Activated CD4-positive, alpha-beta memory T cell treated with anti-CD3 and anti-CD28 coated beads, Interleukin-2, amount 10 ng/mL, durations not matched to agents 7 days and 5 days (primary cell): ENCODE measurements around the gene FAM131B. TPM values are rescaled to one million over a fixed set of nuclear protein-coding genes. Genes with fewer than 3 reads are reported as not detected.
A peak's percentile ranks its signal among the peaks of the same experiment; 100 is the strongest.

Experiments
- CTCF ChIA-PET: fragments of 350-600 bp; sonication (Branson Sonifier 250); formaldehyde crosslinking; loops from one replicate; lab custom pipeline; 2021; ENCODE audit warnings: antibody characterized with exemption, inconsistent platforms; lab: Charles Lee
- POLR2A ChIA-PET: fragments of 350-600 bp; sonication (Branson Sonifier 250); formaldehyde crosslinking; loops from one replicate; lab custom pipeline; 2021; ENCODE audit warnings: antibody characterized with exemption; lab: Charles Lee
- DNase-seq: peaks from one replicate; pipeline ENCODE4 v3.0.0-alpha.2; 2020
- H3K27ac Mint-ChIP-seq: one replicate; pipeline ENCODE4 v1.8.0; 2021; ENCODE audit warnings: mild to moderate bottlenecking, mixed read lengths
- H3K27me3 Mint-ChIP-seq: one replicate; pipeline ENCODE4 v1.8.0; 2021; ENCODE audit warnings: mixed read lengths
- H3K36me3 Mint-ChIP-seq: one replicate; pipeline ENCODE4 v1.8.0; 2021; ENCODE audit warnings: low read depth, mixed read lengths
- H3K4me1 Mint-ChIP-seq: one replicate; pipeline ENCODE4 v1.8.0; 2021; ENCODE audit warnings: mixed read lengths
- H3K4me3 Mint-ChIP-seq: one replicate; pipeline ENCODE4 v1.8.0; 2021; ENCODE audit warnings: mild to moderate bottlenecking, mixed read lengths
- H3K9me3 Mint-ChIP-seq: one replicate; pipeline ENCODE4 v1.8.0; 2021; ENCODE audit warnings: mixed read lengths
- total RNA-seq, 2 experiments: library from RNA; stranded (reverse); gene quantifications; one replicate each; pipeline ENCODE4 v1.2.3, GENCODE V29; 2021

FAM131B gene
- total RNA-seq, 2 experiments from 2014 or later: 1.2 TPM

GRCh38 chr7:143345428-143345900 is 17.0 kb downstream of the FAM131B start:
- no peak overlapping the region for H3K27ac Mint-ChIP-seq
- H3K36me3 Mint-ChIP-seq: no peaks in the 10 kb centered on the region
- ChIA-PET POLR2A (interaction anchor here (0.6 to 1.6 kb wide), 3 partner anchors 17 to 35 kb away, joined by 3 to 6 read pairs (median 3); no protein-coding TSS in a partner anchor), CTCF (interaction anchor here (0.6 to 2.2 kb wide), 30 partner anchors 10 to 1867 kb away, joined by 3 to 26 read pairs (median 5); partner anchors contain the start of genes EPHA1, FAM131B and GSTK1)
- peaks cover 11% of the 10 kb centered on the region for H3K4me1 Mint-ChIP-seq
- no peaks in the 10 kb centered on the region for H3K9me3 Mint-ChIP-seq
- peak overlapping the region; percentile 59 for H3K4me3 Mint-ChIP-seq
- peaks cover 33% of the 10 kb centered on the region for H3K27me3 Mint-ChIP-seq
- peak; percentile 75 for DNase-seq

GRCh38 chr7:143343596-143343995 is 18.9 kb downstream of the FAM131B start:
- no peaks in the 10 kb centered on the region for H3K36me3 Mint-ChIP-seq
- no peak for DNase-seq
- peaks cover 11% of the 10 kb centered on the region for H3K4me1 Mint-ChIP-seq
- peaks cover 35% of the 10 kb centered on the region for H3K27me3 Mint-ChIP-seq
- H3K4me3 Mint-ChIP-seq: no peak overlapping the region
- no peak overlapping the region for H3K27ac Mint-ChIP-seq
- no peaks in the 10 kb centered on the region for H3K9me3 Mint-ChIP-seq
- POLR2A ChIA-PET: no interaction called here
- CTCF ChIA-PET: interaction anchor here (1.3 kb wide), 1 partner anchor 103 kb away, joined by 5 read pairs; no protein-coding TSS in a partner anchor

GRCh38 chr7:143341842-143342241 is 20.7 kb downstream of the FAM131B start:
- ChIA-PET POLR2A (no interaction called here), CTCF (interaction anchor here (1.2 kb wide), 1 partner anchor 74 kb away, joined by 4 read pairs; no protein-coding TSS in a partner anchor)
- H3K4me3 Mint-ChIP-seq: no peak overlapping the region
- peaks cover 9% of the 10 kb centered on the region for H3K4me1 Mint-ChIP-seq
- no peak for DNase-seq
- H3K27ac Mint-ChIP-seq: no peak overlapping the region
- no peaks in the 10 kb centered on the region for H3K9me3 Mint-ChIP-seq
- peaks cover 37% of the 10 kb centered on the region for H3K27me3 Mint-ChIP-seq
- H3K36me3 Mint-ChIP-seq: no peaks in the 10 kb centered on the region

GRCh38 chr7:143337216-143337615 is 25.3 kb downstream of the FAM131B start:
- Mint-ChIP-seq H3K9me3 (no peaks in the 10 kb centered on the region), H3K27me3 (peaks cover 35% of the 10 kb centered on the region), H3K36me3 (no peaks in the 10 kb centered on the region), H3K4me1 (no peaks in the 10 kb centered on the region), H3K27ac (no peak overlapping the region), H3K4me3 (no peak overlapping the region)
- CTCF ChIA-PET: interaction anchor here (0.6 to 4.2 kb wide), 6 partner anchors 8 to 97 kb away, joined by 3 to 20 read pairs (median 4); no protein-coding TSS in a partner anchor
- POLR2A ChIA-PET: interaction anchor here (1.1 kb wide), 1 partner anchor 11 kb away, joined by 3 read pairs; no protein-coding TSS in a partner anchor
- DNase-seq: no peak

GRCh38 chr7:143334244-143334643 is 28.3 kb downstream of the FAM131B start:
- H3K4me3 Mint-ChIP-seq: no peak overlapping the region
- H3K36me3 Mint-ChIP-seq: no peaks in the 10 kb centered on the region
- H3K27ac Mint-ChIP-seq: no peak overlapping the region
- no peak for DNase-seq
- H3K4me1 Mint-ChIP-seq: no peaks in the 10 kb centered on the region
- CTCF ChIA-PET: interaction anchor here (1.7 to 4.2 kb wide), 2 partner anchors 11 to 94 kb away, joined by 10 to 20 read pairs; no protein-coding TSS in a partner anchor
- POLR2A ChIA-PET: no interaction called here
- peaks cover 25% of the 10 kb centered on the region for H3K27me3 Mint-ChIP-seq
- no peaks in the 10 kb centered on the region for H3K9me3 Mint-ChIP-seq

GRCh38 chr7:143331179-143331801 is 31.2 kb downstream of the FAM131B start:
- CTCF ChIA-PET: interaction anchor here (1.2 to 1.4 kb wide), 2 partner anchors 14 to 49 kb away, joined by 3 to 5 read pairs; no protein-coding TSS in a partner anchor
- Mint-ChIP-seq H3K9me3 (no peaks in the 10 kb centered on the region), H3K27me3 (peaks cover 8% of the 10 kb centered on the region), H3K4me1 (peaks cover under 1% of the 10 kb centered on the region), H3K27ac (no peak overlapping the region), H3K4me3 (no peak overlapping the region), H3K36me3 (no peaks in the 10 kb centered on the region)
- POLR2A ChIA-PET: no interaction called here
- DNase-seq: no peak

- H3K4me3 Mint-ChIP-seq: no peak overlapping the region
- no peaks in the 10 kb centered on the region for H3K36me3 Mint-ChIP-seq
- peaks cover 13% of the 10 kb centered on the region for H3K4me1 Mint-ChIP-seq
- no peak overlapping the region for H3K27ac Mint-ChIP-seq
- peaks cover 4% of the 10 kb centered on the region for H3K27me3 Mint-ChIP-seq
- CTCF ChIA-PET: interaction anchor here (1.3 kb wide), 1 partner anchor 42 kb away, joined by 6 read pairs; no protein-coding TSS in a partner anchor
- H3K9me3 Mint-ChIP-seq: no peaks in the 10 kb centered on the region
- no peak for DNase-seq
- POLR2A ChIA-PET: no interaction called here
Measured at GRCh38 chr7:143329471-143330170, 32.9 kb downstream of the FAM131B start.

- Mint-ChIP-seq H3K4me1 (peaks cover 13% of the 10 kb centered on the region), H3K9me3 (no peaks in the 10 kb centered on the region), H3K36me3 (no peaks in the 10 kb centered on the region), H3K4me3 (no peak overlapping the region), H3K27ac (no peak overlapping the region), H3K27me3 (peaks cover 2% of the 10 kb centered on the region)
- CTCF ChIA-PET: interaction anchor here (1.3 kb wide), 1 partner anchor 44 kb away, joined by 6 read pairs; no protein-coding TSS in a partner anchor
- POLR2A ChIA-PET: interaction anchor here (0.9 to 1.1 kb wide), 3 partner anchors 17 to 57 kb away, joined by 3 to 5 read pairs (median 4); no protein-coding TSS in a partner anchor
- no peak for DNase-seq
Measured at GRCh38 chr7:143327903-143328302, 34.6 kb downstream of the FAM131B start.

GRCh38 chr7:143325240-143325639 is 37.3 kb downstream of the FAM131B start:
- CTCF ChIA-PET: interaction anchor here (0.6 to 1.5 kb wide), 5 partner anchors 11 to 85 kb away, joined by 3 to 8 read pairs (median 5); no protein-coding TSS in a partner anchor
- Mint-ChIP-seq H3K4me1 (peaks cover 13% of the 10 kb centered on the region), H3K4me3 (no peak overlapping the region), H3K27me3 (no peaks in the 10 kb centered on the region), H3K36me3 (no peaks in the 10 kb centered on the region), H3K9me3 (no peaks in the 10 kb centered on the region), H3K27ac (peak overlapping the region; percentile 56)
- no peak for DNase-seq
- POLR2A ChIA-PET: interaction anchor here (1.0 kb wide), 1 partner anchor 15 kb away, joined by 3 read pairs; no protein-coding TSS in a partner anchor

GRCh38 chr7:143323653-143324052 is 38.9 kb downstream of the FAM131B start:
- no peak for DNase-seq
- Mint-ChIP-seq H3K4me3 (no peak overlapping the region), H3K4me1 (peaks cover 13% of the 10 kb centered on the region), H3K36me3 (no peaks in the 10 kb centered on the region), H3K27ac (no peak overlapping the region), H3K9me3 (no peaks in the 10 kb centered on the region), H3K27me3 (no peaks in the 10 kb centered on the region)
- ChIA-PET CTCF (interaction anchor here (2.4 kb wide), 1 partner anchor 21 kb away, joined by 5 read pairs; no protein-coding TSS in a partner anchor), POLR2A (no interaction called here)

- H3K4me1 Mint-ChIP-seq: peaks cover 13% of the 10 kb centered on the region
- no peaks in the 10 kb centered on the region for H3K27me3 Mint-ChIP-seq
- H3K27ac Mint-ChIP-seq: no peak overlapping the region
- no peaks in the 10 kb centered on the region for H3K9me3 Mint-ChIP-seq
- no peak for DNase-seq
- ChIA-PET CTCF (interaction anchor here (2.4 kb wide), 1 partner anchor 22 kb away, joined by 5 read pairs; no protein-coding TSS in a partner anchor), POLR2A (no interaction called here)
- H3K36me3 Mint-ChIP-seq: no peaks in the 10 kb centered on the region
- no peak overlapping the region for H3K4me3 Mint-ChIP-seq
Measured at GRCh38 chr7:143322760-143323633, 39.5 kb downstream of the FAM131B start.

GRCh38 chr7:143321734-143322133 is 40.8 kb downstream of the FAM131B start:
- Mint-ChIP-seq H3K4me1 (peaks cover 15% of the 10 kb centered on the region), H3K27ac (no peak overlapping the region), H3K4me3 (no peak overlapping the region), H3K9me3 (no peaks in the 10 kb centered on the region), H3K36me3 (no peaks in the 10 kb centered on the region), H3K27me3 (no peaks in the 10 kb centered on the region)
- CTCF ChIA-PET: interaction anchor here (0.8 to 2.4 kb wide), 2 partner anchors 23 to 93 kb away, joined by 3 to 5 read pairs; no protein-coding TSS in a partner anchor
- no peak for DNase-seq
- POLR2A ChIA-PET: no interaction called here
